Stimulated activated CD8-positive, alpha-beta memory T cell treated with anti-CD3 and anti-CD28 coated beads, Interleukin-7, amount 100 ng/mL, for 1 hour (primary cell): ENCODE results near the gene ATAT1.

Source experiments
- DNase-seq, 2 donors: peaks; one replicate each; pipeline ENCODE4 v3.0.0-alpha.2; 2020; ENCODE audit warnings: low read depth in 2 of 2

The ATAT1 gene

DNA sequence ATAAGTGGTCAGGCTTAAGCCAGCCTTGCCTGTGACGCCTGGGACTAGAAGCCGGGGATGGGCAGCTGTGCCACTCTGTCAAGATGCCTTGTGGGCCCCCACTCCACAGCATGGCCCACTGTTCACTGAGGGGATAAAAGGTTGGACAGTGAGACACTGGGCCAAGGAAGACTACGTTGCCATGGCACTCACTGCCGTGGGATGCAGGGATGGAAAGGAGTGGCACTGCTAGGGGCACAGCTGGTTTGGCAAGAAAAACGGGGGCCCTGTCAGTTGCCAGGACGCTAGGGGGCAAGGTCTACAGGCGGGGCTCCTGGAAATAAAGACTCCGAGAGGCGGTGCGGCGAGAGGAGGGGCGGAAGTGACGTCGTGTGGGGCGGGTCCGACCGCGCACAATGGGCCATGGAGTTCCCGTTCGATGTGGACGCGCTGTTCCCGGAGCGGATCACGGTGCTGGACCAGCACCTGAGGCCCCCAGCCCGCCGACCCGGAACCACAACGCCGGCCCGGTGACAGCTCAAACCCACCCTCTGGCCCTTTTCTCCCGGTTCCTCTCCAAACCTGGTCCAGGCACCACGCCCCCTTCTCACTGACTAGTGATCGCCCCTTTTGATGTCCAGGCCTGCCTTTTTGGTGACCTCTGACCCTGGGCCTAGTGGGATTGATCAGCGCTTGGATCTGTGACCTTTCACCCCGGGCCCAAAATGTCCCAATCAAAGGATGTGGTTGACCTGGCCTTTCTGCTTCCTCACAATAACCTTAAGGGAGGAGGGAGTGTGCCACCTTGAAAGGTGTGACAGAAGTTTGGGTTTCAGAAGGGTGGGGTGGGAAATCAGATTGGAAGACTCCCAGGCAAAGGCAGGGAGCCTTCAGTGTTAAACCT lies at the start of gene ATAT1:
Gene ATAT1 (plus strand): TSS at position 391 of the 883 bp plus-strand sequence.
- DNase-seq = peak; percentile 81 to 85

- DNase-seq = no peak
These were observed 48.6 kb upstream of the ATAT1 start for GRCh38 chr6:30578051-30578450.

DNA sequence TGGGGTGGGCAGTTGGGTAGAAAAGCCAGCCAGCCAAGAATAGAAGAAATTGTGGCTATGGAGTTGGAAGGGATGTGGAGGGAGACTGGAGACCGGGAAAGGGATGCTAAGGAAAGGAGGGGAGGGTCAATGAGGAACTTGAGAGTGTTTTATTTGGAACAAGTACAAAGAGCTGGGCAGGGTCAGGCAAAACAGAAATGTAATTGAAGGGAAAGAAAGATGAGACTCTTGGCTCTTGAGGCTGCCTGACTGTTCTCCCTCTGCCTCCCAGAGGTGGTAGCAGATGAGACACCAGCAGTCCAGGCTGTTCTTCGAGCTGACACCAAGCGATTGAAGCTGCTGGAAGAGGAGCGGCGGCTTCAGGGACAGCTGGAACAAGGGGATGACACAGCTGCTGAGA lies 42.8 kb upstream of the ATAT1 start:
- DNase-seq = no peak

GRCh38 chr6:30589754-30590358 lies 36.8 kb upstream of the ATAT1 start:
- DNase-seq = no peak

- DNase-seq = no peak
These were observed 36.2 kb upstream of the ATAT1 start for GRCh38 chr6:30590509-30590908.

- no peak for DNase-seq
These were observed 35.7 kb upstream of the ATAT1 start for GRCh38 chr6:30591008-30591407.

- no peak for DNase-seq
These were observed 34.4 kb upstream of the ATAT1 start for GRCh38 chr6:30592287-30592686.

DNA sequence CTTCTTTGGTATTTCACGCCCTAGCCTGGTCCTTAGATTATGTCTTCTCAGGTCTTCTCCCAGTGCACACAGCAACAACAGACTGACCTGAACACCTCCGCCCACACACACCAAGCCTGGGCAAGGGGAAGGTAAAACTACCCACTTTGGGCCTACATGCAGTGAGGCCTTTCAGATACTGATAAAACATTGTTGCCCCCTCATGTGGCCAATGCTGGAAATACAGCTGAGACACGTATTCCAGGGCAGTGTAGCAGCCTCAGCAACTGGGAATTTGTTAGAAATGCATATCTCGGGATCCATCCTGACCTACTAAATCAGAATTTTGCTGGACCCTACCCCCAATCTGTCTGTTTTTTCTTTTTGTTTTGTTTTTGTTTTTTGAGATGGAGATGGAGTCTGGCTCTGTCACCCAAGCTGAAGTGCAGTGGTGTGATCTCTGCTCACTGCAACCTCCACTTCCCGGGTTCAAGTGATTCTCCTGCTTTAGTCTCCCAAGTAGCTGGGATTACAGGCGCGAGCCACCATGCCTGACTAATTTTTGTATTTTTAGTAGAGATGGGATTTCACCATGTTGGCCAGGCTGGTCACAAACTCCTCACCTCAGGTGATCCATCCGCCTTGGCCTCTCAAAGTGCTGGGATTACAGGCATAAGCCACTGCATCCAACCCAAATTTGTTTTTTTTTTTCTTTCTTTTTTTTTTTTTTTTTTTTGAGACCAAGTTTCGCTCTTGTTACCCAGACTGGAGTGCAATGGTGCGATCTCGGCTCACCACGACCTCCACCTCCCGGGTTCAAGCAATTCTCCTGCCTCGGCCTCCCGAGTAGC lies 29.1 kb upstream of the ATAT1 start:
- DNase-seq = peak; percentile 49 to 76

DNA sequence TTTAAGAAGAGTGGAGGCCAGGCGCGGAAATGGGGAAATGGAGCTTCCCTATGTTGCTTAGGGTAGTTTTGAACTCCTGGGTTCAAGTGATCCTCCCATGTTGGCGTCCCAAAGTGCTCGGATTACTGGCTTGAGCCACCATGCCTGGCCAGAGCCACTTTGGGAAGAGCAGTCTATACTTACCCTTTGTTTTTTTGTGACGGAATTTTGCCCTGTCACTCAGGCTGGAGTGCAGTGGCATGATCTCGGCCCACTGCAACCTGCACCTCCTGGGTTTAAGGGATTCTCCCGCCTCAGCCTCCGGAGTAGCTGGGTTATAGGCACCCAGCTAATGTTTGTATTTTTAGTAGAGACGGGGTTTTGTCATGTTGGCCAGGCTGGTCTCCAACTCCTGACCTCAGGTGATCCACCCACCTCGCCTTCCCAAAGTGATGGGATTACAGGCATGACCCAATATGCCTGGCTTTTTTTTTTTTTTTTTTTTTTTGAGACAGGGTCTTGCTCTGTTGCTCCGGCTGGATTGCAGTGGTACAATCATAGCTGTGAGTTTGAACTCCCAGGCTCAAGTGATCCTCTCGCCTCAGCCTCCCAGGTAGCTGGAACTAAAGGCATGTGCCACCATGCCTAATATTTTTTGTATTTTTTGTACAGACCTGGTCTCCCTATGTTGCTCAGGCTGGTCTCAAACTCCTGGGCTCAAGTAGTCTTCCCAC lies 27.6 kb upstream of the ATAT1 start:
- DNase-seq = no peak

DNA sequence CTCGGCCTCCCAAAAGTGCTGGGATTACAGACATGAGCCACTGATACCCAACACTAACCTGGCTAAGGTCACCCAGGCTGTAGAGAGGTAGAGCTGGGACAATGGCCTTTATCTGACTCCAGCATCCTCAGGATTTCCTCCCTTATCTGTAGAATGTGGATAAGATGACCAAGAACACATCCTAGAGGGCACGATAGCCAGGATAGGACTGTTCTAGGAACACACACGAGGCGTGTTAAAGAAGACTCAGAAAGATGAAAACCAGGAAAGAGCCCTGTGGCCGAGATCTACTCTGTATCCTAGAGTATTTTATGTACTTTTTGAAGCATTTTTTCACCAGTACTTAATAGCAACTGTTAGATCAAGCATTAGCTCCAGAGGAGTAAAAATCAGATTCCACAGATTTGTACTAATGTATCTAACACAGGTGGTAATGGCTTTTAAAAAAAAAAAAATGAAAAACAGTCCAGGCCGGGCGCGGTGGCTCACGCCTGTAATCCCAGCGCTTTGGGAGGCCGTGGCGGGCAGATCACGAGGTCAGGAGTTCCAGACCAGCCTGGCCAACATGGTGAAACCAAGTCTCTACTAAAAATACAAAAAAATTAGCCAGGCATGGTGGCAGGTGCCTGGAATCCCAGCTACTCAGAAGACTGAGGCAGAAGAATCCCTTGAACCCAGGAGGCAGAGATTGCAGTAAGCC lies 26.9 kb upstream of the ATAT1 start:
- DNase-seq = no peak

GRCh38 chr6:30600451-30600961 lies 26.2 kb upstream of the ATAT1 start:
- DNase-seq = no peak

GRCh38 chr6:30601436-30601814 lies 25.2 kb upstream of the ATAT1 start:
- DNase-seq = no peak

GRCh38 chr6:30601815-30602641 lies 24.6 kb upstream of the ATAT1 start:
- no peak for DNase-seq

GRCh38 chr6:30603961-30604360 lies 22.7 kb upstream of the ATAT1 start:
- DNase-seq = no peak

- no peak for DNase-seq
These were observed 16.6 kb upstream of the ATAT1 start for GRCh38 chr6:30610065-30610464.

DNA sequence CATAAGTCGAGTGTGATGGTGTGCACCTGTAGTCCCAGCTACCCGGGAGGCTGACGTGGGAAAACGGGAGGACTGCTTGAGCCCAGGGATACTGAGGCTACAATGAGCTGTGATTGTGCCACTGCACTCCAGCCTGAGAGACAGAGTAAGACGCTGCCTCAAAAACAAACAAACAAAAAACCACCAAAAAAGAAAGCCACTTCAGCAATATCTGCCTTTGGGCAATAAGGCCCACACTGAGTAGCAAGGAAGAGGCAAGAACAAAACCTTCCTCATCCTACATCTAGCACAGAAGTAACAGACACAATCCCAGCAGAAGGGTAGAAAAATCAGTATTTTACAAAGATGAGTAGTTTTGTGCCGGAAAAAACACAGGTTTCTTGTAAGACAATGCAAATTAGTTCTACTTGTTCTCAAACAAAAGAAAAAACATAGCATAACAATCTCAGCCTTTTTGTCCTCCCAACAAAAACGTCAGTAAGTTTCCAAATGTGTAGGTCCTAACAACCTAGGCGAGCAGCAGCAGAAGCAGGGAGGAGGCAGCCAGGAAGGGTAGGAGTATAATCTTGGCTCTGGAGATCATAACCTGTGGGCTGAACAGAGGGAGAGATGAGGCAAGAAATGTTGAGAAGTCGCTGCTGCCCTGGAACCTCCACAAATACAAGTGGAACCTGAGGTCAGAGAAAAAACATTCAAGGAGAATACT lies 15.4 kb upstream of the ATAT1 start:
- DNase-seq = no peak

DNA sequence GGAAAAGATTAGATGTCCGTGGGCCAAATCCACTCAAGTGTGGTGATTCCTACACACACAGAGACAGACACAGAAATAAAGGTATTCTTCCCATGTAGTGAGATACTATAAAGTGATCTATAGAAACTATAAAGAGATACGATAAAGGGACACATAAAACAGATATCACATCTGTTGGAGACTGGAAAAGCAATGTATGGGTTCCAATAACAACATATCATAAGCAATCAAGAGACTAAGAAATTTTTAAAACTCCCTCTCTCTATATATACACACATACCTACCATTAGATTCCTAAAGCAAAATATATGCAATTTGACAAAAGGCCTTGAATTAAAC lies 14.8 kb upstream of the ATAT1 start:
- no peak for DNase-seq

DNA sequence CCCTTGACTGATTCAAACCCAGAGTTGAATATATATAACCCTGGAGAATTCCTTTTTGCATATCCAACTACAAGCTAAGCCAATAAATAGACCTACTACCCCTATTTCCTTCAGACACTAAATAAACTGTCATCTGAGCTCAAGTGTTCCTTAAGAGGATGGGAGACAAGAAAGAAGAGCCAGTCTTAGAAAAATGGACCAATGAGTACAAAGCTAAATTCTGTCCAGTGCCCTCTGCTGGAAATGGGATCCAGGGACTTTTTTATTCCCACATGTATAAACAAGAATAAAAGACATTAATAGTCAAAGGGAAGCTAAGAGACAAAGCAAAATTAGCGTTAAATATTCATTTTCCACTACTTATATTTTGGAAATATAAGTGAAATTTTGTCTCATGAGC lies 14.5 kb upstream of the ATAT1 start:
- DNase-seq = no peak

- no peak for DNase-seq
These were observed 13.9 kb upstream of the ATAT1 start for GRCh38 chr6:30612687-30613248.
